ENCODE measurements around the gene PDE12. TPM values are rescaled to one million over a fixed set of nuclear protein-coding genes. Genes with fewer than 3 reads are reported as not detected.
A peak's percentile ranks its signal among the peaks of the same experiment; 100 is the strongest.

The PDE12 gene
- total and polyA plus RNA-seq, 2 of the 8 experiments (the other 6 are each of a cell fraction or from before 2014, with no cell fraction given) = 9.0 to 12.1 TPM

DNA sequence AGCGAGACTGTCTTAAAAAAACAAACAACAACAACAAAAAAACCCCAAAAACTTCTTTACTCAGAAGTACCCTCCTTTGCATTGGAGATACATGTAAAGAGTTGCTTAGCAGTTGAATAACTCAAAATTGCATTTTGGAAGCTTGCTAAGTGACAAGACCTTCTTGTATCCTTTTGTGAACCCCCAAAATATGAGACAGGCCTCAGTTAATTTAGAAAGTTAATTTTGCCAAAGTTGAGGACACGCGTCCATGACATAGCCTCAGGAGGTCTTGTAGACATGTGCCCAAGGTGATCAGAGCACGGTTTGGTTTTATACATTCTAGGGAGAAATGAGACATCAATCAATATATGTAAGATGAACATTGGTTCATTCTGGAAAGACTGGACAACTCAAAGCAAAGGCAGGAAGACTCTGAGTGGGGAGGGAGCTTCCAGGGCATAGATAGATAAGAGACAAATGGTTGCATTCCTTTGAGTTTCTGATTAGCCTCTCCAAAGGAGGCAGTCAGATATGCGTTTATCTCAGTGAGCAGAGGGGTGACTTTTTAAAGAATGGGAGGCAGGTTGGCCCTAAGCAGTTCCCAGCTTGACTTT, 42.8 kb downstream of the PDE12 start:
- H3K18ac ChIP-seq (ENCODE audit: extremely low read depth, low read length) = no peak overlapping the region
- H3K14ac ChIP-seq (ENCODE audit: insufficient read length) = no peak overlapping the region
- H3K4me1 ChIP-seq (replicated peaks in 1 of 4; ENCODE audit: control insufficient read depth in 3 of 4, insufficient read depth in 4 of 4, low read length in 3 of 4) = peaks cover 0 to 5% (median 1%) of the 10 kb centered on the region in 4 experiments; a peak in 3 of 7 replicates
- no peaks in the 10 kb centered on the region; a peak in 1 of 8 replicates for H3K36me3 ChIP-seq (ENCODE audit: control insufficient read depth in 2 of 4, insufficient read depth in 4 of 4, low read length in 3 of 4)
- H3K79me1 ChIP-seq (ENCODE audit: low read depth, low read length) = peaks cover 2% of the 10 kb centered on the region; the same call in 1 of the 2 replicates
- H2BK20ac ChIP-seq (ENCODE audit: low read length) = no peak overlapping the region
- TF ChIP-seq PHF8 (conservative IDR thresholded peaks at IDR 0.05; ENCODE audit: low read depth, low read length) (no peak), CEBPB (IDR thresholded peaks at IDR 0.05; ENCODE audit: low read depth, low read length) (no peak), RXRA (IDR thresholded peaks at IDR 0.05; ENCODE audit: insufficient read depth, low read depth, low read length) (no peak), CBX5 (IDR thresholded peaks at IDR 0.05; ENCODE audit: low read depth, low read length) (no peak), ZNF274 (IDR thresholded peaks at IDR 0.05; ENCODE audit: borderline replicate concordance, extremely low read depth, low read length) (no peak), GTF2F1 (IDR thresholded peaks at IDR 0.05; ENCODE audit: borderline replicate concordance, low read depth, low read length) (no peak), BCL11A (IDR thresholded peaks at IDR 0.05; ENCODE audit: low read depth in 2 of 2, low read length in 2 of 2) (no peak), SUZ12 (IDR thresholded peaks at IDR 0.05; ENCODE audit: low read length) (no peak), SP4 (IDR thresholded peaks at IDR 0.05; ENCODE audit: low read length) (no peak), NRF1 (IDR thresholded peaks at IDR 0.05; ENCODE audit: low read depth, low read length) (no peak)
- TF ChIP-seq, protein P1, sequence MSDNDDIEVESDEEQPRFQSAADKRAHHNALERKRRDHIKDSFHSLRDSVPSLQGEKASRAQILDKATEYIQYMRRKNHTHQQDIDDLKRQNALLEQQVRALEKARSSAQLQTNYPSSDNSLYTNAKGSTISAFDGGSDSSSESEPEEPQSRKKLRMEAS (IDR thresholded peaks at IDR 0.05) = no peak
- H4K20me1 ChIP-seq (replicated peaks in 1 of 2; ENCODE audit: control insufficient read depth in 1 of 2, insufficient read depth in 2 of 2, low read length in 2 of 2) = peaks cover 7 to 8% of the 10 kb centered on the region in 2 experiments
- H3K9ac ChIP-seq (replicated peaks in 1 of 4; ENCODE audit: extremely low read depth in 1 of 4, low read depth in 3 of 4, low read length in 3 of 4) = peak overlapping the region in 1 of 4 experiments; percentile 44; a peak in 1 of 7 replicates
- H2BK120ac ChIP-seq (replicated peaks; ENCODE audit: low read depth, low read length) = no peak overlapping the region
- H2BK12ac ChIP-seq (ENCODE audit: low read depth, low read length) = no peak overlapping the region
- H3K56ac ChIP-seq (replicated peaks; ENCODE audit: insufficient read length, low read depth, low read length) = no peak overlapping the region
- H2BK15ac ChIP-seq (ENCODE audit: low read length) = no peak overlapping the region
- no peak for FAIRE-seq
- ChIA-PET CTCF (ENCODE audit: partially characterized antibody) (interaction anchor here (0.7 to 1.1 kb wide), 2 partner anchors 99 to 201 kb away, joined by 3 read pairs; no protein-coding TSS in a partner anchor), POLR2A (ENCODE audit: partially characterized antibody) (interaction anchor here (5.0 kb wide), 1 partner anchor 11 kb away, joined by 43 read pairs; no protein-coding TSS in a partner anchor)
- H3K79me2 ChIP-seq (ENCODE audit: control insufficient read depth in 1 of 2, insufficient read depth in 2 of 2, low read length in 2 of 2) = peaks cover 21 to 34% of the 10 kb centered on the region in 2 experiments
- no peak overlapping the region for H4K5ac ChIP-seq (ENCODE audit: insufficient read length, low read depth, low read length)
- no peak overlapping the region for H4K8ac ChIP-seq (ENCODE audit: extremely low read depth, insufficient read depth, low read length)
- H3K23ac ChIP-seq (ENCODE audit: insufficient read length) = no peak overlapping the region
- H3K4me3 ChIP-seq (ENCODE audit: extremely low read depth in 1 of 4, insufficient read depth in 2 of 4, low read depth in 3 of 4, low read length in 4 of 4) = peak overlapping the region; percentile 5 to 93 (median 12); a peak in 4 of 8 replicates
- H3K4ac ChIP-seq (replicated peaks; ENCODE audit: insufficient read length, low read depth, low read length) = no peak overlapping the region
- no peak overlapping the region for H2BK5ac ChIP-seq (ENCODE audit: low read depth, low read length)
- peak overlapping the region; percentile 65 to 82 for H3K4me2 ChIP-seq (ENCODE audit: insufficient read depth in 1 of 2, low read depth in 2 of 2, low read length in 2 of 2)
- DNase-seq (ENCODE audit: low read depth in 1 of 2, low spot score in 2 of 2) = no peak
- H3K23me2 ChIP-seq (ENCODE audit: low read depth, low read length) = peaks cover 7% of the 10 kb centered on the region; the same call in 1 of the 2 replicates
- H4K91ac ChIP-seq (replicated peaks; ENCODE audit: insufficient read length, low read length) = no peak overlapping the region
- WGBS, 2 experiments (ENCODE audit: extremely low coverage in 1 of 2, insufficient coverage in 1 of 2, insufficient read length in 1 of 2, insufficient replicate concordance in 2 of 2, low coverage in 1 of 2, low lambda C conversion rate in 2 of 2, missing lambda C conversion rate in 1 of 2) = 74% methylated on average over 5 of the region's 5 CpGs; no CpG with 5 or more reads in 1 of the 2 experiments
- H2AFZ ChIP-seq (ENCODE audit: low read length) = no peak overlapping the region
- no peak overlapping the region for H2AK5ac ChIP-seq (ENCODE audit: low read depth, low read length)
- H3K27me3 ChIP-seq (replicated peaks in 1 of 4; ENCODE audit: control insufficient read depth in 3 of 4, extremely low read depth in 1 of 4, insufficient read depth in 3 of 4, low read length in 3 of 4) = no peaks in the 10 kb centered on the region
- peak overlapping the region; percentile 2; the same call in 1 of the 2 replicates for H3K27ac ChIP-seq (ENCODE audit: low read depth, low read length)
- H3K9me3 ChIP-seq (ENCODE audit: insufficient read depth in 2 of 2, low read depth in 1 of 2, low read length in 1 of 2) = no peaks in the 10 kb centered on the region

Data from H1 (cell line).